Lung microvascular endothelial cell (primary cell): ENCODE results near the gene TEX53. TPM values are rescaled to one million over a fixed set of nuclear protein-coding genes. Genes with fewer than 3 reads are reported as not detected.

Experiments used
- DNase-seq, 2 donors: peaks; one replicate each; pipeline versions ENCODE4 v3.0.0 to v3.0.0-alpha.2; 2010; ENCODE audit warnings: low read depth in 2 of 2
- total RNA-seq: library from RNA; depleted of rRNA; stranded (reverse); fragments of >200 nt; gene quantifications from 2 replicates; pipeline ENCODE4 v1.2.1, GENCODE V29; 2014

The TEX53 gene
- total RNA-seq, 1 donor from 2014 or later = not detected

GRCh38 chr9:114606597-114607207 lies 50.9 kb downstream of the TEX53 start:
- DNase-seq = peak; percentile 53 to 65

Other genes starting within 250 kb of the TEX53 start
- 0.20 and 0.22 TPM in 2 replicates for gene WHRN, start 152.3 kb downstream of the TEX53 start, total RNA-seq
- 85.9 and 119 TPM in 2 replicates for gene ATP6V1G1, start 70.0 kb downstream of the TEX53 start, total RNA-seq
- gene TMEM268, start 46.5 kb downstream of the TEX53 start, total RNA-seq = 3.5 and 4.8 TPM in 2 replicates
- not detected in 2 replicates for gene TEX48, start 24.4 kb upstream of the TEX53 start, total RNA-seq
- 0.87 and 2.6 TPM in 2 replicates for gene TNFSF15, start 148.2 kb upstream of the TEX53 start, total RNA-seq